ENCODE data around the gene PRG3. TPM values are rescaled to one million over a fixed set of nuclear protein-coding genes. Genes with fewer than 3 reads are reported as not detected.

The PRG3 gene
- total RNA-seq, 1 experiment from 2014 or later = not detected

GRCh38 chr11:57428643-57429042 lies 47.7 kb upstream of the PRG3 start:
- H3K27ac ChIP-seq (ENCODE audit: low read length) = no peak overlapping the region
- POLR2A ChIA-PET = no interaction called here
- peaks cover 8% of the 10 kb centered on the region for H3K4me1 ChIP-seq (ENCODE audit: control insufficient read depth, insufficient read depth, low read length)
- TF ChIP-seq POLR2AphosphoS5 (IDR thresholded peaks at IDR 0.05; ENCODE audit: low read depth, low read length) (no peak), TCF7L2 (IDR thresholded peaks at IDR 0.05; ENCODE audit: low read depth, low read length) (no peak)
- TF ChIP-seq, protein P1, sequence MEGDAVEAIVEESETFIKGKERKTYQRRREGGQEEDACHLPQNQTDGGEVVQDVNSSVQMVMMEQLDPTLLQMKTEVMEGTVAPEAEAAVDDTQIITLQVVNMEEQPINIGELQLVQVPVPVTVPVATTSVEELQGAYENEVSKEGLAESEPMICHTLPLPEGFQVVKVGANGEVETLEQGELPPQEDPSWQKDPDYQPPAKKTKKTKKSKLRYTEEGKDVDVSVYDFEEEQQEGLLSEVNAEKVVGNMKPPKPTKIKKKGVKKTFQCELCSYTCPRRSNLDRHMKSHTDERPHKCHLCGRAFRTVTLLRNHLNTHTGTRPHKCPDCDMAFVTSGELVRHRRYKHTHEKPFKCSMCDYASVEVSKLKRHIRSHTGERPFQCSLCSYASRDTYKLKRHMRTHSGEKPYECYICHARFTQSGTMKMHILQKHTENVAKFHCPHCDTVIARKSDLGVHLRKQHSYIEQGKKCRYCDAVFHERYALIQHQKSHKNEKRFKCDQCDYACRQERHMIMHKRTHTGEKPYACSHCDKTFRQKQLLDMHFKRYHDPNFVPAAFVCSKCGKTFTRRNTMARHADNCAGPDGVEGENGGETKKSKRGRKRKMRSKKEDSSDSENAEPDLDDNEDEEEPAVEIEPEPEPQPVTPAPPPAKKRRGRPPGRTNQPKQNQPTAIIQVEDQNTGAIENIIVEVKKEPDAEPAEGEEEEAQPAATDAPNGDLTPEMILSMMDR (IDR thresholded peaks at IDR 0.05) = no peak
- intact Hi-C loops (cut with micrococcal nuclease; ENCODE audit: unreplicated experiment) (no loop called here), in situ Hi-C loops (cut with HindIII; ENCODE audit: low pct_unique_long_range_greater_than_20kb, low sequenced_read_pairs) (no loop called here)
- ATAC-seq (no peak), DNase-seq (ENCODE audit: low read depth, low spot score) (no peak)
- BruUV-seq (replicated peaks) = no TSS peak
- no peak overlapping the region for H3K4me3 ChIP-seq (ENCODE audit: low read depth in 2 of 2, low read length in 2 of 2)
- 0 out of 2 replicates have a peak, but pooled peaks cover 6% of the 10 kb centered on the region for H3K27me3 ChIP-seq (ENCODE audit: control insufficient read depth, insufficient read depth, low read length)
- H3K9me3 ChIP-seq (ENCODE audit: control insufficient read depth, insufficient read depth, low read depth, low read length) = no peaks in the 10 kb centered on the region
- CTCF ChIA-PET = no interaction called here
- H3K36me3 ChIP-seq (ENCODE audit: control insufficient read depth, insufficient read depth, low read length) = no peaks in the 10 kb centered on the region

GRCh38 chr11:57427727-57428082 lies 46.8 kb upstream of the PRG3 start:
- Histone ChIP-seq H3K4me3 (ENCODE audit: low read depth in 2 of 2, low read length in 2 of 2) (no peak overlapping the region), H3K27ac (ENCODE audit: low read length) (no peak overlapping the region), H3K27me3 (ENCODE audit: control insufficient read depth, insufficient read depth, low read length) (0 out of 2 replicates have a peak, but pooled peaks cover 6% of the 10 kb centered on the region), H3K36me3 (ENCODE audit: control insufficient read depth, insufficient read depth, low read length) (no peaks in the 10 kb centered on the region), H3K4me1 (ENCODE audit: control insufficient read depth, insufficient read depth, low read length) (peaks cover 8% of the 10 kb centered on the region), H3K9me3 (ENCODE audit: control insufficient read depth, insufficient read depth, low read depth, low read length) (no peaks in the 10 kb centered on the region)
- ATAC-seq (no peak), DNase-seq (ENCODE audit: low read depth, low spot score) (no peak)
- POLR2A ChIA-PET = no interaction called here
- in situ Hi-C loops (cut with HindIII; ENCODE audit: low pct_unique_long_range_greater_than_20kb, low sequenced_read_pairs) = no loop called here
- TF ChIP-seq, protein P2, sequence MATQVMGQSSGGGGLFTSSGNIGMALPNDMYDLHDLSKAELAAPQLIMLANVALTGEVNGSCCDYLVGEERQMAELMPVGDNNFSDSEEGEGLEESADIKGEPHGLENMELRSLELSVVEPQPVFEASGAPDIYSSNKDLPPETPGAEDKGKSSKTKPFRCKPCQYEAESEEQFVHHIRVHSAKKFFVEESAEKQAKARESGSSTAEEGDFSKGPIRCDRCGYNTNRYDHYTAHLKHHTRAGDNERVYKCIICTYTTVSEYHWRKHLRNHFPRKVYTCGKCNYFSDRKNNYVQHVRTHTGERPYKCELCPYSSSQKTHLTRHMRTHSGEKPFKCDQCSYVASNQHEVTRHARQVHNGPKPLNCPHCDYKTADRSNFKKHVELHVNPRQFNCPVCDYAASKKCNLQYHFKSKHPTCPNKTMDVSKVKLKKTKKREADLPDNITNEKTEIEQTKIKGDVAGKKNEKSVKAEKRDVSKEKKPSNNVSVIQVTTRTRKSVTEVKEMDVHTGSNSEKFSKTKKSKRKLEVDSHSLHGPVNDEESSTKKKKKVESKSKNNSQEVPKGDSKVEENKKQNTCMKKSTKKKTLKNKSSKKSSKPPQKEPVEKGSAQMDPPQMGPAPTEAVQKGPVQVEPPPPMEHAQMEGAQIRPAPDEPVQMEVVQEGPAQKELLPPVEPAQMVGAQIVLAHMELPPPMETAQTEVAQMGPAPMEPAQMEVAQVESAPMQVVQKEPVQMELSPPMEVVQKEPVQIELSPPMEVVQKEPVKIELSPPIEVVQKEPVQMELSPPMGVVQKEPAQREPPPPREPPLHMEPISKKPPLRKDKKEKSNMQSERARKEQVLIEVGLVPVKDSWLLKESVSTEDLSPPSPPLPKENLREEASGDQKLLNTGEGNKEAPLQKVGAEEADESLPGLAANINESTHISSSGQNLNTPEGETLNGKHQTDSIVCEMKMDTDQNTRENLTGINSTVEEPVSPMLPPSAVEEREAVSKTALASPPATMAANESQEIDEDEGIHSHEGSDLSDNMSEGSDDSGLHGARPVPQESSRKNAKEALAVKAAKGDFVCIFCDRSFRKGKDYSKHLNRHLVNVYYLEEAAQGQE (IDR thresholded peaks at IDR 0.05; ENCODE audit: insufficient read depth in 1 of 2, low read depth in 2 of 2, low read length in 1 of 2) = no peak
- TF ChIP-seq, protein P1 (IDR thresholded peaks at IDR 0.05) = no peak
- TF ChIP-seq POLR2AphosphoS5 (IDR thresholded peaks at IDR 0.05; ENCODE audit: low read depth, low read length) = no peak
- no TSS peak for BruUV-seq (replicated peaks)
- CTCF ChIA-PET = no interaction called here
- intact Hi-C loops (cut with micrococcal nuclease; ENCODE audit: unreplicated experiment) = no loop called here

All from Panc1 (cell line).